PC-3 (cell line): Measurements from ENCODE around the gene SMIM17. TPM values are rescaled to one million over a fixed set of nuclear protein-coding genes. Genes with fewer than 3 reads are reported as not detected.
A peak's percentile ranks its signal among the peaks of the same experiment; 100 is the strongest.

Source experiments
- ATAC-seq: fragments of 200-7000 bp; cut with Tn5 transposase; 2 replicates; pipeline ENCODE4 v1.9.1; 2020; ENCODE audit warnings: mild to moderate bottlenecking, moderate library complexity
- BruUV-seq: library from RNA; stranded (reverse); fragments of 400-500 nt; replicated peaks from 2 replicates; lab custom pipeline; 2021; lab: Mats Ljungman, UMichigan
- CTCF ChIA-PET: fragments of 300-600 bp; sonication (Branson Sonifier 250); formaldehyde crosslinking; loops from one replicate; lab custom pipeline; 2022; ENCODE audit warnings: antibody characterized with exemption; lab: Charles Lee
- POLR2A ChIA-PET: fragments of 300-600 bp; sonication (Branson Sonifier 250); formaldehyde crosslinking; loops from one replicate; lab custom pipeline; 2022; ENCODE audit warnings: antibody characterized with exemption; ENCODE audit not compliant: unreplicated experiment; lab: Charles Lee
- DNase-seq: peaks from one replicate; pipeline ENCODE4 v3.0.0-alpha.2; 2015
- H2AFZ ChIP-seq: fragments of 300-600 bp; sonication (generic); 2 replicates; pipeline ENCODE4 v1.6.0; 2016; ENCODE audit warnings: antibody characterized with exemption, low read length
- H3F3A ChIP-seq: fragments of 300-600 bp; sonication (generic); one replicate; pipeline ENCODE4 v1.6.0; 2017; ENCODE audit warnings: antibody characterized with exemption, low read length, control low read depth, mild to moderate bottlenecking; ENCODE audit not compliant: unreplicated experiment
- H3K27ac ChIP-seq: fragments of 300-600 bp; sonication (generic); 2 replicates; pipeline ENCODE4 v1.5.1; 2016; ENCODE audit warnings: mild to moderate bottlenecking, low read length
- H3K27me3 ChIP-seq: fragments of 300-600 bp; sonication (generic); 2 replicates; pipeline ENCODE4 v1.6.1; 2016; ENCODE audit warnings: low read length, mixed read lengths
- H3K36me3 ChIP-seq: fragments of 300-600 bp; sonication (generic); 2 replicates; pipeline ENCODE4 v1.6.1; 2016; ENCODE audit warnings: low read depth, mixed run types, low read length, mixed read lengths
- H3K4me1 ChIP-seq: fragments of 300-600 bp; sonication (generic); 2 replicates; pipeline ENCODE4 v1.5.1; 2016; ENCODE audit warnings: low read length; ENCODE audit not compliant: insufficient read depth
- H3K4me2 ChIP-seq: fragments of 300-600 bp; sonication (generic); 2 replicates; pipeline ENCODE4 v1.6.0; 2016; ENCODE audit warnings: low read length
- H3K4me3 ChIP-seq: fragments of 300-600 bp; sonication (generic); 2 replicates; pipeline ENCODE4 v1.5.1; 2016; ENCODE audit warnings: mild to moderate bottlenecking, low read length, mixed read lengths
- H3K79me2 ChIP-seq: fragments of 300-600 bp; sonication (generic); 2 replicates; pipeline ENCODE4 v1.6.1; 2017; ENCODE audit warnings: low read length, mixed read lengths
- H3K9ac ChIP-seq: fragments of 300-600 bp; sonication (generic); 2 replicates; pipeline ENCODE4 v1.6.0; 2016; ENCODE audit warnings: mild to moderate bottlenecking, low read length
- H3K9me2 ChIP-seq: fragments of 300-600 bp; sonication (generic); replicated peaks from 2 replicates; pipeline ENCODE4 v1.6.1; 2016; ENCODE audit warnings: mixed run types, low read length, mixed read lengths
- H3K9me3 ChIP-seq: fragments of 300-600 bp; sonication (generic); 2 replicates; pipeline ENCODE4 v1.6.1; 2016; ENCODE audit warnings: low read length, mixed read lengths
- H4K20me1 ChIP-seq: fragments of 300-600 bp; sonication (generic); 2 replicates; pipeline ENCODE4 v1.6.1; 2016; ENCODE audit warnings: low read length, mixed read lengths
- EZH2 ChIP-seq: fragments of 300-600 bp; sonication (generic); IDR thresholded peaks from one replicate; pipeline ENCODE4 v1.6.1; 2017; ENCODE audit warnings: antibody characterized with exemption, mild to moderate bottlenecking, low read length; ENCODE audit not compliant: unreplicated experiment
- EZH2phosphoT487 ChIP-seq: fragments of 300-600 bp; sonication (generic); IDR thresholded peaks from 2 replicates; pipeline ENCODE4 v1.6.1; 2018; ENCODE audit warnings: mild to moderate bottlenecking, antibody characterized with exemption, low read length, borderline replicate concordance
- intact Hi-C: fragments of 100-400 bp; cut with micrococcal nuclease; formaldehyde crosslinking; loops from 2 replicates; pipeline ENCODE4 v1.9.0; 2023
- total RNA-seq: library from RNA; depleted of rRNA; stranded (reverse); fragments of >200 nt; gene quantifications from 2 replicates; pipeline ENCODE4 v1.2.3, GENCODE V29; 2014
- TF ChIP-seq, protein P1 (sequence below): fragments of 300-600 bp; sonication (generic); conservative IDR thresholded peaks from 2 replicates; pipeline ENCODE4 v1.5.1; 2017; ENCODE audit warnings: antibody characterized with exemption, low read depth, mild to moderate bottlenecking, low read length

The SMIM17 gene
- total RNA-seq, 1 experiment from 2014 or later = not detected

DNA sequence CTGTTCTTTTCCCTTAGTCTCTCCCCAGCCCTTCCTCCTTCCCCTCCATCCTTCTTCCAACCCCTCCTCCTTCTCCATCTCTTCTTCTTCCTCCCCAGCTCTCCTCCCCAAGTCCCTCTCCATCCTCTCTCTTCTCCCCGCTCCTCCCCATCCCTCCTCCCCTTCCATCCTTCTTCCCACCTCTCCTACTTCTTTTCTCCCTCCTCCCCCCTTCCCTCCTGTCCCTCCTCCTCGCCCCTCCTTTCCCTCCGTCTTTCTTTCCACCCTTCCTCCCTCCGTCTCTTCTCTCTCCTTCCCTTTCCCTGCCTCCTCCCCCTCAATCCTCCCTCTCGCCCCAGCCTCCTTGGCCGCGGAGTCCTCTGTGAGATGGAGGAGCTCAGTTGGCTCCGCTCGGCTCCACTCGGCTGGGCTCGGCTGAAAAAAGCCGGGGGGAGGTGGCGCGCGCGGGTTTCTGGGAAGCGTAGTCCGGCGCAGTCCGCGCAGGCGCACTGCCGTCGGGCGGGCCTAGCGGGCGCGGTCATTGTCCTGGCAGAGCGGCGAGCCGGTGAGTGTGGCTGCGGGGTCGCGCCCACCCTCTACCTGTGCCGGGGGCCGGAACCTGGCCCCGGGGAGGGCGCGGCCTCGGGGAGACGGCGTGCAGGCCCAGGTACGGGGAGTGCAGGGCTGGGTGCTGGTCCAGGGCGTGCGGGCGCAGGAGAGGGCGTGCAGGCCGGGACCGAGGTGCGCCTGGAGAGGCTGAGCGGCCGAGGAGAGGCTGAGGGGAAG, 48.0 kb upstream of the SMIM17 start, which contains the start of gene ZNF71:
TSS of gene ZNF71 (plus strand) at position 520 of the 765 bp plus-strand sequence. CDS start 6,257 bp downstream, outside the sequence.
- Histone ChIP-seq H3K27ac (no peak within 1 kb of the TSS), H3K4me3 (peak within 1 kb of the TSS; percentile 94), H3K9ac (peak within 1 kb of the TSS; percentile 88), H3K27me3 (no peaks in the 10 kb centered on the region), H3K9me2 (no peaks in the 10 kb centered on the region), H3F3A (no peaks in the 10 kb centered on the region), H4K20me1 (no peaks in the 10 kb centered on the region), H3K4me2 (peak within 1 kb of the TSS; percentile 88), H3K4me1 (no peaks in the 10 kb centered on the region), H2AFZ (peak within 1 kb of the TSS; percentile 96), H3K9me3 (peaks cover 62% of the 10 kb centered on the region), H3K79me2 (peaks cover 40% of the 10 kb centered on the region), H3K36me3 (peaks cover 29% of the 10 kb centered on the region)
- intact Hi-C loops = no loop called here
- DNase-seq (peak; percentile 86), ATAC-seq (peak; percentile 95)
- TF ChIP-seq, protein P1, sequence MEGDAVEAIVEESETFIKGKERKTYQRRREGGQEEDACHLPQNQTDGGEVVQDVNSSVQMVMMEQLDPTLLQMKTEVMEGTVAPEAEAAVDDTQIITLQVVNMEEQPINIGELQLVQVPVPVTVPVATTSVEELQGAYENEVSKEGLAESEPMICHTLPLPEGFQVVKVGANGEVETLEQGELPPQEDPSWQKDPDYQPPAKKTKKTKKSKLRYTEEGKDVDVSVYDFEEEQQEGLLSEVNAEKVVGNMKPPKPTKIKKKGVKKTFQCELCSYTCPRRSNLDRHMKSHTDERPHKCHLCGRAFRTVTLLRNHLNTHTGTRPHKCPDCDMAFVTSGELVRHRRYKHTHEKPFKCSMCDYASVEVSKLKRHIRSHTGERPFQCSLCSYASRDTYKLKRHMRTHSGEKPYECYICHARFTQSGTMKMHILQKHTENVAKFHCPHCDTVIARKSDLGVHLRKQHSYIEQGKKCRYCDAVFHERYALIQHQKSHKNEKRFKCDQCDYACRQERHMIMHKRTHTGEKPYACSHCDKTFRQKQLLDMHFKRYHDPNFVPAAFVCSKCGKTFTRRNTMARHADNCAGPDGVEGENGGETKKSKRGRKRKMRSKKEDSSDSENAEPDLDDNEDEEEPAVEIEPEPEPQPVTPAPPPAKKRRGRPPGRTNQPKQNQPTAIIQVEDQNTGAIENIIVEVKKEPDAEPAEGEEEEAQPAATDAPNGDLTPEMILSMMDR = no peak
- TF ChIP-seq EZH2phosphoT487 = no peak
- no peak for TF ChIP-seq EZH2
- POLR2A ChIA-PET = no interaction called here
- BruUV-seq = no TSS peak
- CTCF ChIA-PET = no interaction called here

GRCh38 chr19:56595548-56595899, 47.4 kb upstream of the SMIM17 start:
- no TSS peak for BruUV-seq
- peak; percentile 50 for ATAC-seq
- H2AFZ ChIP-seq = peak overlapping the region; percentile 96
- peaks cover 30% of the 10 kb centered on the region for H3K36me3 ChIP-seq
- no peaks in the 10 kb centered on the region for H4K20me1 ChIP-seq
- peaks cover 57% of the 10 kb centered on the region for H3K9me3 ChIP-seq
- DNase-seq = no peak
- POLR2A ChIA-PET = no interaction called here
- H3K4me1 ChIP-seq = no peaks in the 10 kb centered on the region
- no peak for TF ChIP-seq EZH2
- no peak for TF ChIP-seq EZH2phosphoT487
- TF ChIP-seq, protein P1 = no peak
- peak overlapping the region; percentile 94 for H3K4me3 ChIP-seq
- no peaks in the 10 kb centered on the region for H3K9me2 ChIP-seq
- no peaks in the 10 kb centered on the region for H3F3A ChIP-seq
- peak overlapping the region; percentile 88 for H3K9ac ChIP-seq
- CTCF ChIA-PET = no interaction called here
- no peaks in the 10 kb centered on the region for H3K27me3 ChIP-seq
- intact Hi-C loops = no loop called here
- H3K4me2 ChIP-seq = peak overlapping the region; percentile 88
- no peak overlapping the region for H3K27ac ChIP-seq
- peaks cover 42% of the 10 kb centered on the region for H3K79me2 ChIP-seq

- intact Hi-C loops = no loop called here
- H3K9me3 ChIP-seq = peaks cover 58% of the 10 kb centered on the region
- no peak overlapping the region for H2AFZ ChIP-seq
- ChIA-PET POLR2A (no interaction called here), CTCF (no interaction called here)
- ATAC-seq (no peak), DNase-seq (no peak)
- TF ChIP-seq, protein P1 = no peak
- TF ChIP-seq EZH2phosphoT487 = no peak
- no peak for TF ChIP-seq EZH2
- H3F3A ChIP-seq = no peaks in the 10 kb centered on the region
- no peak overlapping the region for H3K9ac ChIP-seq
- no peaks in the 10 kb centered on the region for H4K20me1 ChIP-seq
- H3K4me3 ChIP-seq = peak overlapping the region; percentile 94
- peaks cover 49% of the 10 kb centered on the region for H3K79me2 ChIP-seq
- no peak overlapping the region for H3K4me2 ChIP-seq
- H3K27me3 ChIP-seq = no peaks in the 10 kb centered on the region
- no TSS peak for BruUV-seq
- H3K27ac ChIP-seq = no peak overlapping the region
- H3K36me3 ChIP-seq = peaks cover 41% of the 10 kb centered on the region
- no peaks in the 10 kb centered on the region for H3K4me1 ChIP-seq
- no peaks in the 10 kb centered on the region for H3K9me2 ChIP-seq
Observed at GRCh38 chr19:56596676-56597075, 46.3 kb upstream of the SMIM17 start.
